Vagina (tissue), 2 donors: Measurements from ENCODE around the gene ENPP6. TPM values are rescaled to one million over a fixed set of nuclear protein-coding genes. Genes with fewer than 3 reads are reported as not detected.

Source experiments
- DNase-seq, 2 donors: peaks; one replicate each; pipeline ENCODE4 v3.0.0-alpha.2; 2017; ENCODE audit errors: extremely low spot score in 2 of 2
- H3K27ac ChIP-seq: fragments of 200-600 bp; sonication (generic); one replicate; pipeline ENCODE4 v1.5.1; 2019
- H3K27me3 ChIP-seq: fragments of 200-600 bp; sonication (generic); one replicate; pipeline ENCODE4 v1.5.1; 2019
- H3K36me3 ChIP-seq, 2 donors: fragments of 200-600 bp; sonication (generic); one replicate each; pipeline ENCODE4 v1.5.1; 2017 to 2019
- H3K4me1 ChIP-seq: fragments of 200-600 bp; sonication (generic); one replicate; pipeline ENCODE4 v1.5.1; 2019
- H3K4me3 ChIP-seq, 2 donors: fragments of 200-600 bp; sonication (generic); 1 replicate in 1 of 2; 2 replicates in 1 of 2; pipeline ENCODE4 v1.5.1; 2016 to 2019
- H3K9me3 ChIP-seq: fragments of 200-600 bp; sonication (generic); one replicate; pipeline ENCODE4 v1.5.1; 2019
- POLR2A ChIP-seq, 2 donors: fragments of 450-650 bp; IDR thresholded peaks; one replicate each; pipeline ENCODE4 v1.6.1; 2017; ENCODE audit warnings: antibody characterized with exemption in 2 of 2, mild to moderate bottlenecking in 2 of 2, moderate library complexity in 2 of 2
- POLR2AphosphoS5 ChIP-seq, 2 donors: sonication (generic); formaldehyde crosslinking; IDR thresholded peaks; one replicate each; pipeline ENCODE4 v1.9.0; 2017; ENCODE audit warnings: antibody characterized with exemption in 2 of 2, mild to moderate bottlenecking in 2 of 2, low read depth in 1 of 2; ENCODE audit not compliant: insufficient read depth in 1 of 2
- intact Hi-C: fragments of 100-400 bp; cut with DNase I; formaldehyde crosslinking; loops from one replicate; pipeline ENCODE4 v1.15.1; 2023
- total RNA-seq: library from RNA; depleted of rRNA; stranded (reverse); fragments of >200 nt; gene quantifications from one replicate; pipeline ENCODE4 v1.2.3, GENCODE V29; 2016
- TF ChIP-seq, protein P1 (sequence below), 3 experiments: fragments of 450-650 bp in 2 of 3; fragments of 200-600 bp in 1 of 3; sonication (generic) in 1 of 3; IDR thresholded peaks; one replicate each; pipeline ENCODE4 v1.5.1; 2017 to 2019; ENCODE audit warnings: antibody characterized with exemption in 3 of 3, mild to moderate bottlenecking in 2 of 3, moderate library complexity in 2 of 3

Gene ENPP6
- total RNA-seq, 1 donor from 2014 or later, result 0.98 TPM

DNA sequence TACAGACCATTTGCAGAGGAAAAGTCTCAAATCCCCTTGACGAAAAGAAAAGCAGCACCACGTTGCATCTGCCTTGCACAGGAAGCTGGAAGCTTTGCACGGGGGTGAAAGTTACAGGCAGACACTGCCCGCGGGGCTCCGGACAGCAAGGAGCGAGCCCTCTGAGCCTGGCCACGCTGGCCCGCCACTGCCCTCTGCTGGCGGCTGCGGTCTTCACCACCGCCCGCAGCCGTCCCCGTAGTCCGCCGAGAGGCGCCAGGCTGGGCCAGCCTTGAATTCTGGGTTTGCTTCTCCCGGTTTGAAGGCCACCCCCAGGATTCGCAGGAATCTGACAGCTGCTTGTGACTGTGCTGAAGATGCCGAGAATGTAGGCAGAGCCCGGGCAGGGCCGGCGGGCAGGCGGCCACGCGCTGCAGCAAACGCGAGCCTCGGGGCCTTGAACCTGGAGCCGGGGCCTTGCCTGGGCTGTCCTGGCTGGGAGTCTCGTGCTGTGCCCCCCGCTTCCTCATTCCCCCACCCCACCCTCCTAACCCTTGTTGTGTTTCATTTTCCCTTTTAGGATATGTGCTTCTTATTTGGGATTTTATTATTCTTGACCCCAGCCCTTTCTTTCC lies 49.2 kb downstream of the ENPP6 start:
- TF ChIP-seq, protein P1, sequence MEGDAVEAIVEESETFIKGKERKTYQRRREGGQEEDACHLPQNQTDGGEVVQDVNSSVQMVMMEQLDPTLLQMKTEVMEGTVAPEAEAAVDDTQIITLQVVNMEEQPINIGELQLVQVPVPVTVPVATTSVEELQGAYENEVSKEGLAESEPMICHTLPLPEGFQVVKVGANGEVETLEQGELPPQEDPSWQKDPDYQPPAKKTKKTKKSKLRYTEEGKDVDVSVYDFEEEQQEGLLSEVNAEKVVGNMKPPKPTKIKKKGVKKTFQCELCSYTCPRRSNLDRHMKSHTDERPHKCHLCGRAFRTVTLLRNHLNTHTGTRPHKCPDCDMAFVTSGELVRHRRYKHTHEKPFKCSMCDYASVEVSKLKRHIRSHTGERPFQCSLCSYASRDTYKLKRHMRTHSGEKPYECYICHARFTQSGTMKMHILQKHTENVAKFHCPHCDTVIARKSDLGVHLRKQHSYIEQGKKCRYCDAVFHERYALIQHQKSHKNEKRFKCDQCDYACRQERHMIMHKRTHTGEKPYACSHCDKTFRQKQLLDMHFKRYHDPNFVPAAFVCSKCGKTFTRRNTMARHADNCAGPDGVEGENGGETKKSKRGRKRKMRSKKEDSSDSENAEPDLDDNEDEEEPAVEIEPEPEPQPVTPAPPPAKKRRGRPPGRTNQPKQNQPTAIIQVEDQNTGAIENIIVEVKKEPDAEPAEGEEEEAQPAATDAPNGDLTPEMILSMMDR (IDR thresholded peaks at IDR 0.05), result peak; percentile 81 to 97 (median 86)
- TF ChIP-seq POLR2A (IDR thresholded peaks at IDR 0.05), result no peak
- no peaks in the 10 kb centered on the region for H3K9me3 ChIP-seq
- H3K27me3 ChIP-seq, result no peaks in the 10 kb centered on the region
- peaks cover 5% of the 10 kb centered on the region for H3K4me1 ChIP-seq
- no peak overlapping the region for H3K27ac ChIP-seq
- intact Hi-C loops, result loop anchor here (5.0 kb wide), 1 partner anchor 326 kb away; no protein-coding TSS in a partner anchor
- no peak overlapping the region for H3K4me3 ChIP-seq
- DNase-seq, result peak in 1 of 2 donors; percentile 80
- H3K36me3 ChIP-seq, result no peaks in the 10 kb centered on the region

DNA sequence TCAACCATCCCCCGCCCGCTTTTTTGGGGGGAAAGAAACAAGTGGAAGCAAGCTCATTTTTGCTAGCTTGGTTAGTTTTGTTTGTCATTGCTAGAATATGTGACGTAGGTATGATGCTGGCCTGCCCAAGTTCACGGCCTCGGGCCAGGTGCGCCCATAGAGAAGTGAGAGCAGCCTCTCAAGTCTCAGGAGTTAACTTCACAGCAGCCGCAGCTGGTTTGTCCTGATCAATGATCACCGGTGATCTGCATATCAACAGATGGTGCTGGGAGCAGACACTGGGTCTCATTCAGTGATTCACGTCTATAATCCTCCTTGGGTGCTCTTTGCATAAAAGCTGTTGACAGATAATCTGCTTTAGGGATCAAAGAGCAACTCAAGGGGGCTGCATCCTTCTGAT lies 50.1 kb downstream of the ENPP6 start:
- peak in 1 of 2 donors; percentile 56 for DNase-seq
- no peaks in the 10 kb centered on the region for H3K9me3 ChIP-seq
- TF ChIP-seq, protein P1 (IDR thresholded peaks at IDR 0.05), result no peak
- no peak for TF ChIP-seq POLR2A (IDR thresholded peaks at IDR 0.05)
- no peak for TF ChIP-seq POLR2AphosphoS5 (IDR thresholded peaks at IDR 0.05; ENCODE audit: insufficient read depth in 1 of 2, low read depth in 1 of 2)
- H3K4me3 ChIP-seq, result no peak overlapping the region
- no peaks in the 10 kb centered on the region for H3K36me3 ChIP-seq
- H3K27ac ChIP-seq, result no peak overlapping the region
- no peaks in the 10 kb centered on the region for H3K27me3 ChIP-seq
- peaks cover 5% of the 10 kb centered on the region for H3K4me1 ChIP-seq
- intact Hi-C loops, result loop anchor here (5.0 kb wide), 1 partner anchor 325 kb away; no protein-coding TSS in a partner anchor

DNA sequence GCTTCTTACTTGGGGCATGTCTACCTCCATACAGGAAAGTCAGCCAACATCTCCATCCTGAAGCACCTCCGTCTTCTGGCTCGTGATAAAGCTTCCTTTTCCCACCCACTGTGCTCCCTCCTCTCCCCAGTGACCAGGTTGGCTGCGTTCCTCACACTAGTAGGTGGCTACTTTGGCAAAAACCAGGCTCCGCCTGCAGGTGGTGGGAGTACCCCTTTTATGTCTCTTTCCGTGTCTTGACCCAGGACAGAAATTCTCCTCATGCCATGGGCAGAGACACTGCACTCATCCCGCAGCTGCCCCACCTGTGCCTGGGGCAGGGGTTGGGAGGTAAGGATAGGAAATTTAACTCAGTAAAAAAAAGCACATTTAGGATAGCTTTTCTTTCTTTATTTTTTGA lies 50.9 kb downstream of the ENPP6 start:
- no peaks in the 10 kb centered on the region for H3K27me3 ChIP-seq
- intact Hi-C loops, result loop anchor here (5.0 kb wide), 1 partner anchor 324 kb away; no protein-coding TSS in a partner anchor
- H3K9me3 ChIP-seq, result no peaks in the 10 kb centered on the region
- no peaks in the 10 kb centered on the region for H3K36me3 ChIP-seq
- H3K27ac ChIP-seq, result no peak overlapping the region
- peaks cover 5% of the 10 kb centered on the region for H3K4me1 ChIP-seq
- H3K4me3 ChIP-seq, result no peak overlapping the region
- peak in 1 of 2 donors; percentile 81 for DNase-seq
- TF ChIP-seq, protein P1 (IDR thresholded peaks at IDR 0.05), result no peak
- no peak for TF ChIP-seq POLR2AphosphoS5 (IDR thresholded peaks at IDR 0.05; ENCODE audit: insufficient read depth in 1 of 2, low read depth in 1 of 2)
- TF ChIP-seq POLR2A (IDR thresholded peaks at IDR 0.05), result no peak

DNA sequence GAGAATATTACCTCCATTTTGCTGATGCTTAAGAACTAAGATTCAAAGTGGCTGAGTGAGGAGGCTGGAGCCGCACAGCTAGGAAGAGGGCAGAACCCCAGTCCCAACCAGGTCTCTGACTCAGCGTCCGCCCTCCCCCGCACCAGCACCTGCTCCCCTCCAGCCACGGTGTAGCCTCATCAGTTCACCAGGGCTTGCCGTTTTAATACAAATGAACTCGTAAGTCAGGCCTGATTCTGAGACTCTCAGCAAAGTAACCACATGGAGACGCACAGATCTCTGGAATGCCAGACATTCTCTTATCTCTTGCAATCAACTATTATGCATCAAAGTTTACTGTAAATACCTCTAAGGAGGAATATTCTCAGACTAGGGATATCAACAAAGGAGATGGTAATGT lies 52.4 kb downstream of the ENPP6 start:
- no peak for TF ChIP-seq POLR2A (IDR thresholded peaks at IDR 0.05)
- no peak for TF ChIP-seq POLR2AphosphoS5 (IDR thresholded peaks at IDR 0.05; ENCODE audit: insufficient read depth in 1 of 2, low read depth in 1 of 2)
- TF ChIP-seq, protein P1 (IDR thresholded peaks at IDR 0.05), result no peak
- H3K36me3 ChIP-seq, result no peaks in the 10 kb centered on the region
- intact Hi-C loops, result loop anchor here (5.0 kb wide), 1 partner anchor 323 kb away; no protein-coding TSS in a partner anchor
- H3K27ac ChIP-seq, result no peak overlapping the region
- no peaks in the 10 kb centered on the region for H3K9me3 ChIP-seq
- H3K4me1 ChIP-seq, result peaks cover 5% of the 10 kb centered on the region
- DNase-seq, result peak in 1 of 2 donors; percentile 64
- H3K4me3 ChIP-seq, result no peak overlapping the region
- no peaks in the 10 kb centered on the region for H3K27me3 ChIP-seq

DNA sequence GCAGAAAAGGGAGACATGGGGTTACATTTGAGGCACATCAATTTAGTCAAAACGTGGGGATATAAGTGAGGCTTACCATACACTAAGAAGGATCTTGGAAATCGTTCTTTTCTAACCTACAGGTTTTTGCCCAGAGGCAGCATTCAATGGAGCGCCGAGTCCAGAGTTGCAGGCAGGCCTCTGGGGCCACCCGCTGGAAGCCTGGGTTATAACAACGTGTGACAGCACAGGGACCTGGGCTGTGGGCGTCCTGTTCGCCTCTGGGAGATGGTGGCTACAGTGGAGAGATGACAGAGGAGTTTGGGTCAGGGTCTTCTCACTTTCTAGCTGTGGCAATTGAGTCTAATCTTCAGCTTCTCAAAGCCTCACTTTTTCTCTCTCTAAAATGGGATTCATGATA lies 53.9 kb downstream of the ENPP6 start:
- Histone ChIP-seq H3K36me3 (no peaks in the 10 kb centered on the region), H3K9me3 (no peaks in the 10 kb centered on the region), H3K27me3 (no peaks in the 10 kb centered on the region), H3K4me1 (peaks cover 5% of the 10 kb centered on the region), H3K27ac (no peak overlapping the region), H3K4me3 (no peak overlapping the region)
- no peak for TF ChIP-seq POLR2AphosphoS5 (IDR thresholded peaks at IDR 0.05; ENCODE audit: insufficient read depth in 1 of 2, low read depth in 1 of 2)
- TF ChIP-seq, protein P1 (IDR thresholded peaks at IDR 0.05), result peak in 2 of 3 experiments; percentile 38 to 45
- DNase-seq, result no peak
- intact Hi-C loops, result no loop called here
